DOHH2 (cell line): ENCODE results near the gene PALM3.

ENCODE experiments used
- CTCF ChIP-seq: fragments of 200-600 bp; sonication (generic); IDR thresholded peaks from one replicate; pipeline ENCODE4 v1.5.1; 2014; ENCODE audit warnings: antibody characterized with exemption, mild to moderate bottlenecking, low read depth, low read length; ENCODE audit not compliant: poor library complexity, severe bottlenecking
- EZH2phosphoT487 ChIP-seq: fragments of 200-600 bp; sonication (generic); IDR thresholded peaks from 2 replicates; pipeline ENCODE4 v1.6.1; 2017; ENCODE audit warnings: borderline replicate concordance, mild to moderate bottlenecking, antibody characterized with exemption, low read length, moderate library complexity, mixed read lengths

DNA sequence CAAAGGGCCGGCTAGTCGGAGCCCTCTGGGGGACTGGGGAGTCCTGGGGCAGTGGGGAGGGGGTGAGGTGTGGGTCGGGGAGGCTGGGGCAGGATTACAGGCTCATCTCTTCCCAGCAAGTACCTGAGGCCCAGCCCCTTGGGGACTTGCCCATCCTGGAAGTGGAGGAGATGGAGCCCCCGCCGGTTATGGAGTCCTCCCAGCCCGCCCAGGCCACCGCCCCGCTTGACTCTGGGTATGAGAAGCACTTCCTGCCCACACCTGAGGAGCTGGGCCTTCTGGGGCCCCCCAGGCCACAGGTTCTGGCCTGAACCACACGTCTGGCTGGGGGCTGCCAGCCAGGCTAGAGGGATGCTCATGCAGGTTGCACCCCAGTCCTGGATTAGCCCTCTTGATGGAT, 9.9 kb downstream of the PALM3 start:
- no peak for TF ChIP-seq EZH2phosphoT487
- no peak for TF ChIP-seq CTCF
